HG02759 (cell line): ENCODE data around the gene LPIN1.

Experiments used
- ATAC-seq: cut with Tn5 transposase; IDR thresholded peaks from one replicate; pipeline ENCODE4 v1.9.1; 2021; ENCODE audit warnings: mild to moderate bottlenecking, moderate library complexity; ENCODE audit not compliant: unreplicated experiment

Gene LPIN1

GRCh38 chr2:11781602-11782001 lies 35.2 kb downstream of the LPIN1 start:
- ATAC-seq = no peak

GRCh38 chr2:11784280-11784679 lies 37.8 kb downstream of the LPIN1 start:
- ATAC-seq = no peak

- no peak for ATAC-seq
These were observed 38.5 kb downstream of the LPIN1 start for GRCh38 chr2:11784747-11785610.

- no peak for ATAC-seq
These were observed 39.1 kb downstream of the LPIN1 start for GRCh38 chr2:11785611-11785940.

GRCh38 chr2:11786191-11786590 lies 39.8 kb downstream of the LPIN1 start:
- ATAC-seq = no peak

- no peak for ATAC-seq
These were observed 40.2 kb downstream of the LPIN1 start for GRCh38 chr2:11786592-11786991.

GRCh38 chr2:11787991-11788390 lies 41.6 kb downstream of the LPIN1 start:
- no peak for ATAC-seq

- no peak for ATAC-seq
These were observed 42.2 kb downstream of the LPIN1 start for GRCh38 chr2:11788461-11789124.

- no peak for ATAC-seq
These were observed 42.8 kb downstream of the LPIN1 start for GRCh38 chr2:11789243-11789642.

GRCh38 chr2:11790228-11790627 lies 43.8 kb downstream of the LPIN1 start:
- no peak for ATAC-seq

- ATAC-seq = no peak
These were observed 49.2 kb downstream of the LPIN1 start for GRCh38 chr2:11795590-11795989.

GRCh38 chr2:11796190-11797171 lies 50.0 kb downstream of the LPIN1 start:
- no peak for ATAC-seq

- ATAC-seq = no peak
These were observed 51.4 kb downstream of the LPIN1 start for GRCh38 chr2:11797846-11798245.

GRCh38 chr2:11798701-11799435 lies 52.4 kb downstream of the LPIN1 start:
- no peak for ATAC-seq

- ATAC-seq = no peak
These were observed 53.4 kb downstream of the LPIN1 start for GRCh38 chr2:11799826-11800225.

GRCh38 chr2:11802782-11803191 lies 56.4 kb downstream of the LPIN1 start:
- ATAC-seq = no peak

- ATAC-seq = no peak
These were observed 58.6 kb downstream of the LPIN1 start for GRCh38 chr2:11805024-11805423.

GRCh38 chr2:11805920-11806319 lies 59.5 kb downstream of the LPIN1 start:
- no peak for ATAC-seq

- no peak for ATAC-seq
These were observed 61.0 kb downstream of the LPIN1 start for GRCh38 chr2:11807156-11808015.

- ATAC-seq = no peak
These were observed 61.6 kb downstream of the LPIN1 start for GRCh38 chr2:11808016-11808400.
